IPS-15b (cell line): Measurements from ENCODE around the gene KCNJ13.

Experiments used
- H3K27me3 ChIP-seq: one replicate; pipeline ENCODE4 v1.6.1; 2013; ENCODE audit warnings: low read length; ENCODE audit not compliant: control insufficient read depth, insufficient read depth
- H3K36me3 ChIP-seq: one replicate; pipeline ENCODE4 v1.6.1; 2013; ENCODE audit warnings: low read length; ENCODE audit not compliant: control insufficient read depth, insufficient read depth
- H3K4me1 ChIP-seq: one replicate; pipeline ENCODE4 v1.6.1; 2013; ENCODE audit warnings: mild to moderate bottlenecking, low read length; ENCODE audit not compliant: control insufficient read depth, insufficient read depth
- H3K4me3 ChIP-seq: one replicate; pipeline ENCODE4 v1.5.1; 2013; ENCODE audit warnings: low read depth, low read length
- H3K9ac ChIP-seq: one replicate; pipeline ENCODE4 v1.6.1; 2013; ENCODE audit warnings: low read depth, mild to moderate bottlenecking, low read length
- H3K9me3 ChIP-seq: one replicate; pipeline ENCODE4 v1.6.1; 2013; ENCODE audit warnings: mild to moderate bottlenecking, low read length; ENCODE audit not compliant: control insufficient read depth, insufficient read depth

KCNJ13 gene

DNA sequence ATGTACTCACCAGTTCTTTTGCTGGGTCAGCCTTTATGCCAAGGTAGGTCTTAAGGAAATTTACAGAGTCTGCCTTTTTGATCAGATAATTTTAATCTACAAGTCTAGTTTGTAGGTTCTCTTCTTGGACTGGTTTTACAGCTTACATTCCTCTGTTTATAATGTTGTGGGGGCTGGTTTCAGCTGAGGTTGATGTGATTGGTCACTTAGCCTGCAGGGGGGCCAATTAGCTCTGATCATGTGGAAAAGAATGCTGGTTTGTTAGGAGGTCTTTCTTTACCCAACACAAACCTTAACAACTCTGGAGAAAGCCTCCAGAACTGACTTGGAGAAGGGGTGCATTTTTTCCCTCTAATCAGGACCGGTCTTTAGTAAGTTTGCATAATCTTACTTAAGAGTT is at the start of gene KCNJ13:
KCNJ13 (minus strand) TSS at position 131 of the 400 bp plus-strand sequence. CDS start 5,203 bp downstream, outside the sequence.
- no peaks in the 10 kb centered on the region for H3K36me3 ChIP-seq
- H3K4me3 ChIP-seq, result no peak within 1 kb of the TSS
- no peaks in the 10 kb centered on the region for H3K9me3 ChIP-seq
- H3K27me3 ChIP-seq, result no peaks in the 10 kb centered on the region
- no peaks in the 10 kb centered on the region for H3K4me1 ChIP-seq
- no peak within 1 kb of the TSS for H3K9ac ChIP-seq

DNA sequence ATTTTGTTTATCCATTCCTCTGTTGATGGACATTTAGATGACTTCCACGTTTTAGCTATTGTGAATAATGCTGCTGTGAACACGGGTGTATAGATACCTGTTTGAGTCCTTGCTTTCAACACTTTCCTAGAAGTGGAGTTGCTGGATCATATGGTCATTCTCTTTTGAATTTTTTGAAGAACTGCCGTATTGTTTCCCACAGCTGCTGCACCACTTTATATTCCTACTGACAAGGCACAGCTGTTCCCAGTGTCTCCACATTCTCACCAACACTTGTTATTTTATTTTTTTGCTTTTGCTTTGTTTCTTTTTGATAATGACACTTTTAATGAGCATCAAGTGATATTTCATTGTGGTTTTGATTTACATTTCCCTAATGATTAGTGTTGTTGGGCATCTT is 41.4 kb upstream of the KCNJ13 start:
- Histone ChIP-seq H3K27me3 (no peaks in the 10 kb centered on the region), H3K36me3 (peaks cover 13% of the 10 kb centered on the region)

DNA sequence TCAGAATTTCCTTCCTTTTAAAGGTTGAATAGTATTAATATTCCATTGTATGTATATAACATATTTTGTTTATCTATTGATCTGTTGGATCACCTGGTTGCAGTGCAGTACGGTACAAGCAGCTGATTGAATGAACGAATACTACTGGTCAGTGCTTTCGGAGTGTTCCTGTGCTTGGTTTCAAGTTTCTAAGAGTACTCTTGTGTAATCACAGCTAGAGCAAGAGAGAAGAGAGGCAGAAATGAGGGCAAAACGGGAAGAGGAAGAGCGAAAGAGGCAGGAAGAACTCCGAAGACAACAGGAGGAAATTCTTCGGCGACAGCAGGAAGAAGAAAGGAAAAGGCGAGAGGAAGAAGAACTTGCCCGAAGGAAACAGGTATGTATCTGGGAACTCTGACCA is 40.3 kb upstream of the KCNJ13 start:
- no peak overlapping the region for H3K9ac ChIP-seq
- peaks cover 13% of the 10 kb centered on the region for H3K36me3 ChIP-seq
- H3K4me1 ChIP-seq, result peaks cover 8% of the 10 kb centered on the region
- H3K9me3 ChIP-seq, result no peaks in the 10 kb centered on the region
- H3K4me3 ChIP-seq, result no peak overlapping the region
- no peaks in the 10 kb centered on the region for H3K27me3 ChIP-seq

More for the DNA sequence above, 41.4 kb upstream of the KCNJ13 start:
- Histone ChIP-seq H3K4me1 (peaks cover 8% of the 10 kb centered on the region), H3K9ac (no peak overlapping the region), H3K4me3 (no peak overlapping the region), H3K9me3 (no peaks in the 10 kb centered on the region)

DNA sequence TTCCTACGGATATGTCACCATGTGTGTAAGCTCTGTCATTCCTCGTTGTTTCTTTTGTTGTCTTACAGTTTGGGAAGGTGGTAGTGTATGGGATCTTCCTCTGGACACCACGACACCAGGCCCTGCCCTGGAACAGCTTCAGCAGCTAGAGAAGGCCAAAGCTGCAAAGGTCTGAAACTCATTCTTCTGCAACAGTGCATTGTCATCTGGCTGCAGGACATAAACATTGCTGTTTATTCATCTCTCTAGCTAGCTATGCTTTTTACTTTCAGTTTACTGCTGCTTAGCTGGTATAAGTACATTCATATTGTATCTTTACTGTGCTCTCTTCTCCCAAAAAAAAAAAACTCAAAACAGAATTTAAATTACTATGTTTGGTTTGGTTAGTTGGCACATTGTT is 39.2 kb upstream of the KCNJ13 start:
- Histone ChIP-seq H3K9ac (no peak overlapping the region), H3K4me1 (peaks cover 8% of the 10 kb centered on the region), H3K9me3 (no peaks in the 10 kb centered on the region), H3K27me3 (no peaks in the 10 kb centered on the region), H3K4me3 (no peak overlapping the region), H3K36me3 (peaks cover 13% of the 10 kb centered on the region)

DNA sequence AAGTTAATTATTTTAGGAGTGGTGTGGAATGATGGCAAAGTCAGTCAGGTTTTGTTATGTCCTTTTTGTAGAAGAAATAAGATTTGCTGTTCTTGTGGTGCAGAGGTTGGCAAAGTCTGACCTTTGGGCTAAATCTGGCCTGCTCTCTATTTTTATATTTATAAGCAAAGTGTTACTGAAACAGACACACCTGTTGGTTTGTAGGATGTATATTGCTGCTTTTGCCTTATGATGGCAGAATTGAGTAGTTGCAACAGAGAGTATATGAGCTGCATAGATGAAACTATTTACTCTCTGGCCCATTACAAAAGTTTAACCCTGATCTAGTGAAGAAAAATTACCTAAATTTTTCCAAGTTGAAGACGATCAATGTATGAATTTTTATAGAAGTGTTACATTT is 34.1 kb upstream of the KCNJ13 start:
- no peaks in the 10 kb centered on the region for H3K9me3 ChIP-seq
- H3K9ac ChIP-seq, result no peak overlapping the region
- no peak overlapping the region for H3K4me3 ChIP-seq
- no peaks in the 10 kb centered on the region for H3K4me1 ChIP-seq
- H3K27me3 ChIP-seq, result no peaks in the 10 kb centered on the region
- H3K36me3 ChIP-seq, result peaks cover 16% of the 10 kb centered on the region

DNA sequence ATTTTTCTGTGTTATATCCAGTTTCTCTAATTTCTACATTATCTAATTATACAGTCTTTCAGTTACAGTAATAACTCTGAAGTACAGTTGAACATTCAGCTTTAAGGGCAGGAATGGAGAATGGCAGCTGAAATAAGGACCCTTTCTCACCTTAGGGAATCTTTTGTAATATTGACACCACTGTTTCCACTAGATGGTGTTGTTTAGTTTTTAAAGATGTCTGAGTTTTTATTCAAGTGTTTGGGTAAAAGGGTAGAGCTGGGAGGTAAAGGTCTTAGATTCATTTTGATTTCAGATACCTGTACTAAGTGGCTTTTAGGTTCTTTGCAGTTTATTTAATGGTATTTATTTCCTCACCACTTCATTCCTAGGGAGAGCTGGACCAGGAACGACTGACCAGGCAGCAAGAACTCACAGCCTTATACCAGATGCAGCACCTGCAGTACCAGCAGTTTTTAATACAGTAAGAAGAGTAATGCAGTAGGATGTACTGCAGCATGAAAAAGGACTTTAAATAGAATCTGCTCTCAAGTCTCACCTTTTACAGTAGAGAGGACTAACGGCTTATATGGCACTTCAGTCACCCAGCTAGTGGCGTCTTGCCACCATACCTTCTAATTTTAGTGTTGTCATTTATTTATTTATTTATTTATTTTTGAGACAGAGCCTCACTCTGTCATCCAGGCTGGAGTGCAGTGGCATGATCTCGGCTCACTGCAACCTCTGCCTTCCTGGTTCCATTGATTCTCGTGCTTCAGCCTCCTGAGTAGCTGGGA is 33.2 kb upstream of the KCNJ13 start:
- Histone ChIP-seq H3K9ac (no peak overlapping the region), H3K4me1 (no peaks in the 10 kb centered on the region), H3K36me3 (peaks cover 10% of the 10 kb centered on the region), H3K4me3 (no peak overlapping the region), H3K27me3 (no peaks in the 10 kb centered on the region), H3K9me3 (no peaks in the 10 kb centered on the region)

DNA sequence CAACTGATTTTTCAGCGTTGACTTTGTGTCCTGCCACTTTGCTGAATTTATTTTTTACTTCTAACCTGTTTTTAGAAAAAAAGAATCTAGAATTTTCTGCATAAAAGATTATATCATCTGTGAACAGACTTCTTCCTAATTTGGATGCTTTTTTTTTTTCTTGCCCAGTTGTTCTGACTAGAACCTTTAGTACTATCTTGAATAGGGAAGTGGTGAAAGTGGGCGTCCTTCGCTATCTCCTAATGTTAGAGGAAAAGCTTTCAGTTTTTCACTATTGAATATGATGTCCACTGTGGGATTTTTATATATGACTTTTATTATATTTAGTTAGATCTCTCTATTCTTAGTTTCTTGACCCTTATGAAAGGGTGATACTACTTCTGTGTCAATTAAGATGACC is 25.7 kb upstream of the KCNJ13 start:
- H3K4me1 ChIP-seq, result no peaks in the 10 kb centered on the region
- H3K9me3 ChIP-seq, result no peaks in the 10 kb centered on the region
- H3K9ac ChIP-seq, result no peak overlapping the region
- no peaks in the 10 kb centered on the region for H3K27me3 ChIP-seq
- H3K36me3 ChIP-seq, result no peaks in the 10 kb centered on the region
- no peak overlapping the region for H3K4me3 ChIP-seq

DNA sequence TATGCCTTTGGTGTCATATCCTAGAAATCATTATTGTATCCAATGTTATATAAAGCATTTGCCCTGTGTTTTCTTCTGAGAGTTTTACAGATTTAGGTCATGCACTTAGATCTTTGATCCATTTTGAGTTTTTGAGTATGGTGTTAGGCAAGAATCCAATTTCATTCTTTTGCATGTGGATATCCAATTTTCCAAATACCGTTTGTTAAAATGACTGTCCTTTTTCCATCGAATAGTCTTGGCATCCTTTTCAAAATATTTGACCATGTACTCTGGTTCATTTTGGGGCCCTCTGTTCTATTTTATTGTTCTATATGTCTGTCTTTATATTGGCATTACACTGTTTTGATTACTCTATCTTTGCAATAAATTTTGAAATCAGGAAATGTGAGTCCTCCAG is 23.8 kb upstream of the KCNJ13 start:
- Histone ChIP-seq H3K9me3 (no peaks in the 10 kb centered on the region), H3K36me3 (no peaks in the 10 kb centered on the region), H3K4me3 (no peak overlapping the region), H3K9ac (no peak overlapping the region), H3K27me3 (no peaks in the 10 kb centered on the region), H3K4me1 (no peaks in the 10 kb centered on the region)

DNA sequence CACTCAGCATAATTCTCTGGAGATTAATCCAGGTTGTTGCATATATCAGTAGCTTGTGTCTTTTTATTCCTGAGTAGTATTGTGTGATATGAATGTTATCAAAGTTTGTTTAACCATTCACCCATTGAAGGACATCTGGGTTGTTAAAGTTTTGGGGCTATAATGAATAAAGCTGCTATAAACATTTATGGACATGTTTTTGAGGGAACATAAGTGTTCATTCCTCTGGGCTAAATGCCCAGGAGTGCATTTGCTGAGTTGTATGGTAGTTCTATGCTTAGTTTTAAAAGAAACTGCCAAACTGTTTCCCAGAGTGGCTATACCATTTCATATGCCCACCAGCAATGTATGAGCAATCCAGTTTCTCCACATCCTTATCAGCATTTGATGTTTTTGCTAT is 21.8 kb upstream of the KCNJ13 start:
- H3K4me3 ChIP-seq, result no peak overlapping the region
- no peaks in the 10 kb centered on the region for H3K36me3 ChIP-seq
- H3K9ac ChIP-seq, result no peak overlapping the region
- H3K9me3 ChIP-seq, result no peaks in the 10 kb centered on the region
- H3K27me3 ChIP-seq, result no peaks in the 10 kb centered on the region
- H3K4me1 ChIP-seq, result no peaks in the 10 kb centered on the region

DNA sequence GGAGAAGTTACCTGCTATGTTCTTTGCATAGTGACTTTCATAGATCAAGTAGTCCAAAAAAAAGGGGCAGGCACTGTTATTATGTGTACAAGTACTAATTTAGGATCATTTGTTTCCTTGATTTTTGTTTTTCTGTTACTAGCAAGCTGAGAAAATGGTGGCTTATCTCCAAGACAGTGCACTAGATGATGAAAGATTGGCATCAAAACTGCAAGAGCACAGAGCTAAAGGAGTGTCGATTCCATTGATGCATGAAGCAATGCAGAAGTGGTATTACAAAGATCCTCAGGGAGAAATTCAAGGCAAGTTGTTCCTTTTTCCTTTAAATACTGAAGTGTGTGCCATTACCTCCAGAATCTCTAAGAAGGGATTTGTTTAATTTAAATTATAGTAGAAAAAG is 19.6 kb upstream of the KCNJ13 start:
- Histone ChIP-seq H3K36me3 (peaks cover 7% of the 10 kb centered on the region), H3K27me3 (no peaks in the 10 kb centered on the region), H3K4me1 (no peaks in the 10 kb centered on the region), H3K9ac (no peak overlapping the region), H3K9me3 (no peaks in the 10 kb centered on the region), H3K4me3 (no peak overlapping the region)

DNA sequence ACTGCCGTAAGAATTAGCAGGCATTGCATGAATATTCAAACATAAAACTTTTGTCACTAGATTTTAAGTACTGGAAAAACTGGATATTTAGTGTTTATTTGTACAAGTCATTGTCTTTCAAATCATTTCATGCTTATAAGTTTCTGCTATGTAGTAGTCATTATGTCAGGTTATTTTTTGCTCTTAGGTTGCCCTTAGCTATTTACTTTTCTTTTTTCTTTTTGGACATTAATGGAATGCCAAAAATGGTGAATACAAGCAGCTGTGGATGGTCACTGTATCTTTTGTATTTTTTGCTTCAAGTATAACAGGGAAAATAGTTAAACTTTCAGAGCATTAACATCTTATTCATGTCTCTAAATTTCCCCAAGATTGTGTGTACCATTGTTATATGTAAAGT is 18.6 kb upstream of the KCNJ13 start:
- Histone ChIP-seq H3K27me3 (no peaks in the 10 kb centered on the region), H3K9me3 (no peaks in the 10 kb centered on the region), H3K9ac (no peak overlapping the region), H3K4me3 (no peak overlapping the region), H3K36me3 (peaks cover 10% of the 10 kb centered on the region), H3K4me1 (no peaks in the 10 kb centered on the region)

DNA sequence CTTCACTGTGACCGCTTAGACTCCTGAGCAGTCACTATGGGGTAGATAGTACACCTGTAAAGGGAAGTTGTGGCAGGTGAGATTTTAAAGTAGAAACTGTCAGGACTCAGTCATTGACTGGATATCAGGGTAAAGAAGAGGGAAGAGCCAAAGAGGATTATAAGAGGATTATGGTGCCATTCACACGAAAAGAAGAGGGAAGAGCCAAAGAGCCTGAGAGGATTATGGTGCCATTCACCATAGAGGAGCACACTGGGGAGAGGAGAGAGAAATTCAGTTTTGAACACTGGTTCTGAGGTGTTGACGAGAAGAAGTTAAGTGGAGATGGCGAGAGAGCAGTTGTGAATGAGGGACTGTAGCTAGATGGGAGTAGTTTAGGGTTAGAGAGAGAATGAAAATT is 16.9 kb upstream of the KCNJ13 start:
- Histone ChIP-seq H3K27me3 (no peaks in the 10 kb centered on the region), H3K4me3 (no peak overlapping the region), H3K9ac (no peak overlapping the region), H3K9me3 (no peaks in the 10 kb centered on the region), H3K36me3 (peaks cover 10% of the 10 kb centered on the region), H3K4me1 (no peaks in the 10 kb centered on the region)
